ENCODE results near the gene LELP1. TPM values are rescaled to one million over a fixed set of nuclear protein-coding genes. Genes with fewer than 3 reads are reported as not detected.

LELP1 gene
- total RNA-seq, 2 experiments from 2014 or later = not detected

DNA sequence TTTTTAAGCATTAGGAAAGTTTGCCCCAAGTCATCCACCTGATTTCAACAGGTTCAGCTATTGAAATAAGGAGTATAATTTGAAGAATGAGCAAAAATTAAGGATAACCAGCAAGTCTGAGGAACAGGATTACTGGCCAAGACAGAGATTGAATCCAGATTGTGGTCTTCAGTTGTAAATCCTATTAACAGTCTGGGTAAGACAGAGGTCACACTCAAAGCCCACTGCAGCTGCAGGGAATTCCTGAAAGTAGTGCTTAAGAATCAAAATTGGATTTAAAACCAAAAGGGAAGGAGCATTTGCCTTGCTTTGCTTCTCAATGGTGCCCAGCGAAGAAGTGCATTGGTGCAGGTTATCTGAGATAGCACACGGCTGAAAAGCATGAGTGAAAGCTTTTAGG lies 49.8 kb downstream of the LELP1 start:
- Histone ChIP-seq H2AFZ (ENCODE audit: low read length) (no peak overlapping the region), H4K20me1 (ENCODE audit: insufficient read depth, low read length) (no peaks in the 10 kb centered on the region), H3K79me2 (ENCODE audit: insufficient read depth, low read depth, low read length) (no peaks in the 10 kb centered on the region), H3K9me2 (ENCODE audit: insufficient read depth, low read length) (no peaks in the 10 kb centered on the region), H3K27ac (ENCODE audit: low read depth, low read length, poor library complexity, severe bottlenecking) (no peak overlapping the region), H3K4me1 (ENCODE audit: insufficient read depth, low read length, poor library complexity, severe bottlenecking) (no peaks in the 10 kb centered on the region), H3K9me3 (ENCODE audit: low read length) (no peaks in the 10 kb centered on the region), H3K4me2 (ENCODE audit: low read length) (no peak overlapping the region), H3K36me3 (ENCODE audit: insufficient read depth, low read length) (no peaks in the 10 kb centered on the region), H3K4me3 (ENCODE audit: low read depth, low read length, poor library complexity, severe bottlenecking) (no peak overlapping the region)
- TF ChIP-seq, protein P1, sequence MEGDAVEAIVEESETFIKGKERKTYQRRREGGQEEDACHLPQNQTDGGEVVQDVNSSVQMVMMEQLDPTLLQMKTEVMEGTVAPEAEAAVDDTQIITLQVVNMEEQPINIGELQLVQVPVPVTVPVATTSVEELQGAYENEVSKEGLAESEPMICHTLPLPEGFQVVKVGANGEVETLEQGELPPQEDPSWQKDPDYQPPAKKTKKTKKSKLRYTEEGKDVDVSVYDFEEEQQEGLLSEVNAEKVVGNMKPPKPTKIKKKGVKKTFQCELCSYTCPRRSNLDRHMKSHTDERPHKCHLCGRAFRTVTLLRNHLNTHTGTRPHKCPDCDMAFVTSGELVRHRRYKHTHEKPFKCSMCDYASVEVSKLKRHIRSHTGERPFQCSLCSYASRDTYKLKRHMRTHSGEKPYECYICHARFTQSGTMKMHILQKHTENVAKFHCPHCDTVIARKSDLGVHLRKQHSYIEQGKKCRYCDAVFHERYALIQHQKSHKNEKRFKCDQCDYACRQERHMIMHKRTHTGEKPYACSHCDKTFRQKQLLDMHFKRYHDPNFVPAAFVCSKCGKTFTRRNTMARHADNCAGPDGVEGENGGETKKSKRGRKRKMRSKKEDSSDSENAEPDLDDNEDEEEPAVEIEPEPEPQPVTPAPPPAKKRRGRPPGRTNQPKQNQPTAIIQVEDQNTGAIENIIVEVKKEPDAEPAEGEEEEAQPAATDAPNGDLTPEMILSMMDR (conservative IDR thresholded peaks at IDR 0.05; ENCODE audit: low read length) = no peak
- POLR2A ChIA-PET = no interaction called here
- intact Hi-C loops (cut with micrococcal nuclease; ENCODE audit: unreplicated experiment) = no loop called here
- CTCF ChIA-PET (ENCODE audit: unreplicated experiment) = interaction anchor here (0.8 kb wide), 1 partner anchor 10 kb away, joined by 3 read pairs; no protein-coding TSS in a partner anchor
- BruUV-seq (replicated peaks) = no TSS peak
- DNase-seq (ENCODE audit: low spot score) = no peak

DNA sequence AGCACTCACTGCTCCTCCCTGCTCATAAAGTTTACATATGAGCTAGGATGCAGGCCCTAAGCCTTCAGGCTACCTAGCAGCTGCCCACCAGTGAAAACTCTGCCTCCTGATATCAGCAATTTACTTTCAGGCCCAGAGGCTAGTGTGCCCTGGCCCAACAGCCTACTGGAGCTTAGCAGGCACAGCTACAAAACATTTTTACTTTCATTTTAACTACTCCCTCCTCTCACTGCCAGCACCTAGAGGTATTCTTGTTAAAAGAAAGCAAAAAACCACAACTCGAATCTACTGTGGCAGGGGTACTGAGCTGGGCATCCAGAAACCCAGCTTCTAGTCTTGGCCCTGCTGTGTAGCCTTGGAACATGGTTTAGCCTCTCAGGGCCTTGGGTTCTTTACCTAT lies 50.5 kb downstream of the LELP1 start:
- H2AFZ ChIP-seq (ENCODE audit: low read length) = no peak overlapping the region
- POLR2A ChIA-PET = no interaction called here
- BruUV-seq (replicated peaks) = no TSS peak

More for the DNA sequence above, 50.5 kb downstream of the LELP1 start:
- Histone ChIP-seq H3K36me3 (ENCODE audit: insufficient read depth, low read length) (no peaks in the 10 kb centered on the region), H3K4me3 (ENCODE audit: low read depth, low read length, poor library complexity, severe bottlenecking) (no peak overlapping the region), H3K27ac (ENCODE audit: low read depth, low read length, poor library complexity, severe bottlenecking) (no peak overlapping the region), H3K4me1 (ENCODE audit: insufficient read depth, low read length, poor library complexity, severe bottlenecking) (no peaks in the 10 kb centered on the region), H3K9me3 (ENCODE audit: low read length) (no peaks in the 10 kb centered on the region), H3K4me2 (ENCODE audit: low read length) (no peak overlapping the region), H3K79me2 (ENCODE audit: insufficient read depth, low read depth, low read length) (no peaks in the 10 kb centered on the region), H3K9me2 (ENCODE audit: insufficient read depth, low read length) (no peaks in the 10 kb centered on the region), H4K20me1 (ENCODE audit: insufficient read depth, low read length) (no peaks in the 10 kb centered on the region)
- TF ChIP-seq, protein P1 (conservative IDR thresholded peaks at IDR 0.05; ENCODE audit: low read length) = no peak
- no peak for TF ChIP-seq EZH2phosphoT487 (IDR thresholded peaks at IDR 0.05; ENCODE audit: borderline replicate concordance, low read depth, low read length)
- intact Hi-C loops (cut with micrococcal nuclease; ENCODE audit: unreplicated experiment) = no loop called here
- CTCF ChIA-PET (ENCODE audit: unreplicated experiment) = interaction anchor here (0.8 kb wide), 1 partner anchor 9 kb away, joined by 3 read pairs; no protein-coding TSS in a partner anchor
- no peak for DNase-seq (ENCODE audit: low spot score)

Other genes with a start within 250 kb of the LELP1 start
- gene SPRR4, start 232.8 kb upstream of the LELP1 start, total RNA-seq (2014; rRNA removed; shearing (Covaris generic)) = not detected in 2 replicates
- not detected in 2 replicates for gene SPRR4, start 232.8 kb upstream of the LELP1 start, total RNA-seq (2022)
- not detected in 2 replicates for gene SPRR1A, start 219.3 kb upstream of the LELP1 start, total RNA-seq (2014; rRNA removed; shearing (Covaris generic))
- not detected in 2 replicates for gene SPRR1A, start 219.3 kb upstream of the LELP1 start, total RNA-seq (2022)
- gene SPRR3, start 201.7 kb upstream of the LELP1 start, total RNA-seq (2014; rRNA removed; shearing (Covaris generic)) = not detected in 2 replicates
- gene SPRR3, start 201.7 kb upstream of the LELP1 start, total RNA-seq (2022) = not detected in 2 replicates
- not detected in 2 replicates for gene SPRR1B, start 172.2 kb upstream of the LELP1 start, total RNA-seq (2014; rRNA removed; shearing (Covaris generic))
- gene SPRR1B, start 172.2 kb upstream of the LELP1 start, total RNA-seq (2022) = not detected in 2 replicates
- not detected in 2 replicates for gene SPRR2D, start 162.3 kb upstream of the LELP1 start, total RNA-seq (2014; rRNA removed; shearing (Covaris generic))
- not detected in 2 replicates for gene SPRR2D, start 162.3 kb upstream of the LELP1 start, total RNA-seq (2022)
- not detected in 2 replicates for gene SPRR2A, start 145.9 kb upstream of the LELP1 start, total RNA-seq (2014; rRNA removed; shearing (Covaris generic))
- gene SPRR2A, start 145.9 kb upstream of the LELP1 start, total RNA-seq (2022) = not detected in 2 replicates
- not detected in 2 replicates for gene SPRR2B, start 131.8 kb upstream of the LELP1 start, total RNA-seq (2014; rRNA removed; shearing (Covaris generic))
- gene SPRR2B, start 131.8 kb upstream of the LELP1 start, total RNA-seq (2022) = not detected in 2 replicates
- not detected in 2 replicates for gene SPRR2E, start 108.9 kb upstream of the LELP1 start, total RNA-seq (2014; rRNA removed; shearing (Covaris generic))
- not detected in 2 replicates for gene SPRR2E, start 108.9 kb upstream of the LELP1 start, total RNA-seq (2022)
- gene SPRR2F, start 89.9 kb upstream of the LELP1 start, total RNA-seq (2014; rRNA removed; shearing (Covaris generic)) = not detected in 2 replicates
- not detected in 2 replicates for gene SPRR2F, start 89.9 kb upstream of the LELP1 start, total RNA-seq (2022)
- gene SPRR2G, start 52.5 kb upstream of the LELP1 start, total RNA-seq (2014; rRNA removed; shearing (Covaris generic)) = not detected in 2 replicates
- not detected in 2 replicates for gene SPRR2G, start 52.5 kb upstream of the LELP1 start, total RNA-seq (2022)
- gene PRR9, start 14.2 kb downstream of the LELP1 start, total RNA-seq (2014; rRNA removed; shearing (Covaris generic)) = not detected in 2 replicates
- not detected in 2 replicates for gene PRR9, start 14.2 kb downstream of the LELP1 start, total RNA-seq (2022)
- gene LORICRIN, start 56.3 kb downstream of the LELP1 start, total RNA-seq (2014; rRNA removed; shearing (Covaris generic)) = not detected in 2 replicates
- gene LORICRIN, start 56.3 kb downstream of the LELP1 start, total RNA-seq (2022) = not detected in 2 replicates
- not detected in 2 replicates for gene PGLYRP3, start 109.5 kb downstream of the LELP1 start, total RNA-seq (2014; rRNA removed; shearing (Covaris generic))
- not detected in 2 replicates for gene PGLYRP3, start 109.5 kb downstream of the LELP1 start, total RNA-seq (2022)
- not detected in 2 replicates for gene PGLYRP4, start 145.4 kb downstream of the LELP1 start, total RNA-seq (2014; rRNA removed; shearing (Covaris generic))
- gene PGLYRP4, start 145.4 kb downstream of the LELP1 start, total RNA-seq (2022) = not detected in 2 replicates
- gene S100A9, start 154.4 kb downstream of the LELP1 start, total RNA-seq (2014; rRNA removed; shearing (Covaris generic)) = not detected in 2 replicates
- not detected in 2 replicates for gene S100A9, start 154.4 kb downstream of the LELP1 start, total RNA-seq (2022)
- gene S100A12, start 172.2 kb downstream of the LELP1 start, total RNA-seq (2014; rRNA removed; shearing (Covaris generic)) = not detected in 2 replicates
- gene S100A12, start 172.2 kb downstream of the LELP1 start, total RNA-seq (2022) = not detected in 2 replicates
- gene S100A8, start 187.6 kb downstream of the LELP1 start, total RNA-seq (2014; rRNA removed; shearing (Covaris generic)) = not detected in 2 replicates
- gene S100A8, start 187.6 kb downstream of the LELP1 start, total RNA-seq (2022) = not detected in 2 replicates
- not detected in 2 replicates for gene S100A7A, start 213.1 kb downstream of the LELP1 start, total RNA-seq (2014; rRNA removed; shearing (Covaris generic))
- not detected in 2 replicates for gene S100A7A, start 213.1 kb downstream of the LELP1 start, total RNA-seq (2022)

Measured in OCI-LY7 (cell line).